Adrenal gland (tissue), 5 donors: ENCODE measurements around the gene TRPV5.

ENCODE experiments used
- CTCF ChIP-seq, 6 experiments: fragments of 450-650 bp in 4 of 6; fragments of 200-600 bp in 2 of 6; sonication (generic) in 1 of 6; IDR thresholded peaks; 1 replicate in 5 of 6; 2 replicates in 1 of 6; pipeline versions ENCODE4 v1.5.1 to v1.8.0; 2016 to 2021; ENCODE audit warnings: antibody characterized with exemption in 6 of 6, mild to moderate bottlenecking in 2 of 6, moderate library complexity in 1 of 6
- POLR2A ChIP-seq, 2 donors: fragments of 450-650 bp; IDR thresholded peaks; one replicate each; pipeline ENCODE4 v1.6.1; 2017; ENCODE audit warnings: antibody characterized with exemption in 2 of 2, mild to moderate bottlenecking in 2 of 2, moderate library complexity in 1 of 2
- donor health status: DM: no; HTN: no; CAD: no.

GRCh38 chr7:142930126-142930730 lies 3.3 kb downstream of the TRPV5 start:
- TF ChIP-seq CTCF (IDR thresholded peaks at IDR 0.05) (no peak), POLR2A (IDR thresholded peaks at IDR 0.05) (no peak)
